Muscle of arm (tissue), 12 donors: ENCODE data around the gene TPST2. TPM values are rescaled to one million over a fixed set of nuclear protein-coding genes. Genes with fewer than 3 reads are reported as not detected.

Experiments
- DNase-seq: peaks from one replicate; pipeline ENCODE4 v3.0.0-alpha.2; 2013
- polyA plus RNA-seq, 12 donors: library from polyadenylated mRNA; unstranded; fragments of 120-200 nt; gene quantifications; one replicate each; pipeline ENCODE4 v1.2.1, GENCODE V29; 2013; ENCODE audit not compliant: insufficient read length in 12 of 12

TPST2 gene
- polyA plus RNA-seq, 12 donors, result 5.0 to 31.4 (median 7.0) TPM; not detected in 1

- no peak for DNase-seq
Measured at GRCh38 chr22:26559961-26560575, 29.9 kb downstream of the TPST2 start.

DNA sequence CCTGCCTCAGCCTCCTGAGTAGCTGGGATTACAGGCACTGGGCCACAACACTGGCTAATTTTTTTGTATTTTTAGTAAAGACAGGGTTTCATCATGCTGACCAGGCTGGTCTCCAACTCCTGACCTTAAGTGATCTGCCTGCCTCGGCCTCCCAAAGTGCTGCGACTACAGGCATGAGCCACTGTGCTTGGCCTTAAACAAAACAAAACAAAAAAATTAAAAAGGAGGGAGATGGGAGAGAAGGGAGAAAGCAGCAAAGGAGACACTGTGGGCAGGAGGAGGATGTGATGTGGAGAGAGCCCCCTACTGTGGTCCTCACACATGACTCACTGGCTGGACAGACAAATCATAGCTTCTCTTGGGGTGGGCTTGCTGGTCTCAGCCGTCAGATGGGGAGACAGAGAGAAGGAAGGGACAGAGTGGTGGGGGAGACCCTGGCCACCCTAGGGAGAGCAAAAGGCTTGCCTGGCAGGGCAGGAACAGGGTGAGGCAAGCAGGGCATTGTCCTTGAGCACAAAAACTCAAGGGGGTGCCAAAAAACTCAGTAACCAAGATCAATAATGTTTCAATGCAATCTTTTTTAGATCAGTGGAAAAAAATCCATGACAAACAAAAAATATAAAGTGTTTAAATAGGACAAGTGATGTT, 31.6 kb downstream of the TPST2 start:
- DNase-seq, result no peak

- no peak for DNase-seq
Measured at GRCh38 chr22:26556904-26557303, 33.0 kb downstream of the TPST2 start.

DNA sequence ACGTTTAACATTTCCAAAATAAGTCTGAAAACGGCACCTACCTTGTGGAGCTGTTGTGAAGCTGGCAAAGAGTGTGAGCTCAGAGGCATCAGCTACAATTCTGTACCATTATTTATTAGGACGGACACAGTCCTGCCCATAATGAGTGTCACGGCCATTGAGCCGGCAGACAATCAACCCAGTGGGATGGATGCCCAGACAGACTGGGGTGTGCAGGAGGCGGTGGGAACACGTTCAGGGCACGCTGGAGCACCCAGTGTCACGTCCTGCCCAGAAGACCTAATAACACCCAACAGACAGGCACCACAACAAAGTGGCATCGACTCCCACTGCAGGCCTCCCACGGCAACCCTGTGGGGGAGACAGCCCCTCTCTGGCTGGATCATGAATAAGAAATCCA, 34.5 kb downstream of the TPST2 start:
- no peak for DNase-seq

- no peak for DNase-seq
Measured at GRCh38 chr22:26554956-26555355, 35.0 kb downstream of the TPST2 start.

- no peak for DNase-seq
Measured at GRCh38 chr22:26553056-26553752, 36.7 kb downstream of the TPST2 start.

DNA sequence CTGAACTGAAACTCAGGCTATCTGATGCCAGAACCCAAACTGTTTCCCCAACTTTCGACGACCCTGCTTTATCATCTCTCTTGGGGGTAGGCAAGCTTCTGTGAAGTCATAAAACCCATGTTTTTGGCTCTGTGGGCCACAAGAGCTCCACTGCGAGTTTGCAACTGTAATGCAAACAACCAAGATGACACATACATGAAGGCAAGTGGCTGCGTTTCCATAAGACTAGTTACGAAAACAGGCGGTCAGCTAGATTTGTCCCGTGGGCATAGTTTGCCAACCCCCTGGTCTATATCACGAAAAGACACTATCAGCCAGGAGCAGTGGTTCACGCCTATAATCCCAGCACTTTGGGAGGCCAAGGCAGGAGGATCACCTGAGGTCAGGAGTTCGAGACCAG, 37.5 kb downstream of the TPST2 start:
- no peak for DNase-seq

DNA sequence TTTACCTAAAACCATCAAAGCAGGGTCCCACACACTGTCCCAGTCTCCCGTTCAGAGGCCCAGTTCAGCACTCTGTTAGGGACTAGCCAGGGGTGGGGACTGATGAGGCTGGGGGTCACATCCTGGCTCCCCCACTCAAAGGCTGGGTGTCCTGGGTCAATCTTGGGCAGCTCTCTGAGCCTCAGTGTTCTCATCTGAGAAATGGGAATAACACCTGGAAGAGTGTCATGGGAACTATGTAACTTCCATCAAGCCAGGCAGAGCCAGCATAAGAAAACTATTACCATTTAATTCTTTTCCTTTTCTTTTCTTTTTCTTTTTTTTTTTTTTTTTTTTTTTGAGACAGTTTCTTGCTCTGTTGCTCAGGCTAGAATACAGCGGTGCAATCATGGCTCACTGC, 38.4 kb downstream of the TPST2 start:
- DNase-seq, result no peak

DNA sequence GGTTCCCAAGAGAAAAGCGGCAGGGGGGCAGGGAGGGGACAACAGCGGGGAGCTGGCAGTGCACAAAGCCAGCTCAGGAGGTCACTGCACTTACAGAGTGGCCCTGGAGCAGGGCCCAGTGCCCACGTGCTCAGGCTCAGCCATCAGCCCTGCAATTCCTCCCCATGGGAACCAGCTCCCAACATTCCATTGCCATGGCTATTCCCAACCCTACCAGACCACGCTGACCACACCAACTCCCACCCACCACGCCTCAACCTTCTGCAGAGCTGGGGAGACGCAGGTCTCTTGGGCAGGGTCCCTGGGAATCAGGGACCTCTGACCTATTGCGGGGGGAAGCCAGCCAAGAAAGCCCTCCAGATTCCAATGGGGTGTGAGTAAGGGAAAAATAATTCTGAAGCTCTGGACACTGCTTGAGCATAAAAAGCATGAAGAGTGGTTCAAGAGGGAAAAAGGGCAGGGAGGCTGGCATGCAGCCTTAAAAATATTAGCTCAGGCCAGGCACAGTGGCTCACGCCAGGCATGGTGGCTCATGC, 39.4 kb downstream of the TPST2 start:
- no peak for DNase-seq

DNA sequence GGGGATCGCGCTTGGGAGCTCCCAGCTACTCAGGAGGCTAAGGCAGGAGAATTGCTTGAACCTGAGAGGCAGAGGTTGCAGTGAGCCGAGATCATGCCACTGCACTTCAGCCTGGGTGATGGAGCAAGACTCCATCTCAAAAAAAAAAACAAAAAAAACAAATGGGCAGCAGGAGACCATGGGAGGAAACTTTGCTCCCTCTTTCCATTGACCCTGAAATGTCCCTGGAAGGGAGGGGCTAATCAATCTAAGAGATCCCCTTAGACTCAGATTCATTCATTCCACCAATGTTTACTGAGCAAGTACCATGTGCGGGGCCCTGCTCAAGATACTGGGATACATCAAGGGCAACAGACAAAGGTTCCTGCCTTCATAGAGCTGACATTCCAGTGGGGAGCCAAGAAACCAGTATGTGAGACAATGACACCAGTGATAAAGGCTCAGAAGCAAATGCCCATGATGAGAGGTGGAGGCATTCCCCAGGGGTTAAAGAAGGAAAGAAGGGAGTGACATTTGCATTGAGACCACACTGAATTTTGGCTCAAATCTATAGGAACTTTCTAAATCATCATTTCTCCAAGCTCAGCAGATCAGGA, 39.9 kb downstream of the TPST2 start:
- DNase-seq, result no peak

DNA sequence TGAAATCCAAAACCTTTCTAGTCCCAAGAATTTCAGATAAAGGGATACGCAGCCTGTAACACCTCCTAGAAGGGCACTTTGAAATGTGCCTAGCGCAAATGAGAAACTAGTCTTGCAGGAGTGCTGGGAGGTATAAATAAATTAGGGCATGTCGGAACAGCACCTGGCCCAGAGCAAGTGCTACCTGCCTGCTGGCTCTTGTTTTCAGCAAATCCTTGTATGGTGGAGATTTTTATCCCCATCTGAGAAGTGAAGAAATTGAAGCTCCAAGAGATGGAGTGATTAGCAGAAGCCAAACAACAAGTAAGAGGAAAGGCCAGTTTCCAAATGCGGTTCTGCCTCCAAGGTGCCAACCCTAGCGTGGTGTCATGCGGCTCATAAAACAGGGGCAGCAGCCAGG, 40.9 kb downstream of the TPST2 start:
- no peak for DNase-seq

GRCh38 chr22:26548303-26548702, 41.6 kb downstream of the TPST2 start:
- no peak for DNase-seq

DNA sequence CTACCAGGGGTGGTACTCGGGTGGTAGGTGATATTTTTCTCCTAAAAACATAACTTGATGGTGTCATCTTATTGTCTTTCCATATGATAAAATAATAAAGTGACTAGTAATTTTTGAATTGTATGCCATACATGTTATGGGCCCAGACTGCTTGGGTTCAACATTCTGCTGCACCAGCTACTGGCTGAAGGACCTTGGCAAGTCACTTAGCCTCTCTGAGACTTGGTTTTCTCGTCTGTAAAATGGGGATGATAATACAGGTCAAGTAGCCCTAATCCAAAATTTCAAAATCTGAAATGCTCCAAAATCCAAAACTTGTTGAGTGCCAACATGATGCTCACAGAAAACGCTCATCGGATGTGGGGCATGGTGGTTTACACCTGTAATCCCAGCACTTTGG, 42.1 kb downstream of the TPST2 start:
- no peak for DNase-seq

- no peak for DNase-seq
Measured at GRCh38 chr22:26547426-26547825, 42.5 kb downstream of the TPST2 start.

DNA sequence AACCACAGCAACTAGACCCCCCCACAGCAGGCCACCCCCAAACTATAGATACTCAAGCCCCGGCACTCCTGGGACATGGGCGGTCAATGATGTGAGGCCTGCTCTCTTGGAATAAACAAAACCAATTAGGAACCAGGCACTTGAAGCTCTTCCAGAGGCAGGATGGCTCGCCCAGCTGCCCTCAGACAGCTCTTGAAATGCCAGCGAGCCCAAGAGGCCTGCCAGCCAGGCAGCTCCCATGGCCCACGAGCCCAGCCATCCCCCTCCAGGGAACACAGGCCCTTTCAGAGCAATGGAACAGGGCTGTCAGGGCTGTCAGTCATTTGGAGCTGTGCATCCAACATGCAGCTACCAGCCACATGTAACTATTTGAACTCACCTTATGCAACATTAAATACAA, 43.6 kb downstream of the TPST2 start:
- no peak for DNase-seq

DNA sequence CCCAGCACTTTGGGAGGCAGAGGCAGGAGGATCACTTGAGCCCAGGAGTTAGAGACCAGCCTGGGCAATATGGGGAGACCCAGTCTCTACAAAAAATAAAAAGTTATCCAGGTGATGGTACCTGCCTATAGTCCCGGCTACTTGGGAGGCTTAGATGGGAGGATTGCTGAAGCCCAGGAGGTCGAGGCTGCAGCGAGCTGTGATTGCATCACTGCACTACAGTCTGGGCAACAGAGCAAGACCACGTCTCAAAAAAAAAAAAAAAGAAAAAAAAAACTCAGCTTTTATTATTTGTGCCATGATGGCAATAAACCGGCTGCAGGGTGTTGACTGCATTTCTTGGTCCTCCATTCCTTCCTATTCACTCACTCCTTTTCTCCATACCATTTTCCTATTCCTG, 44.1 kb downstream of the TPST2 start:
- no peak for DNase-seq

- DNase-seq, result no peak
Measured at GRCh38 chr22:26545385-26545784, 44.5 kb downstream of the TPST2 start.

DNA sequence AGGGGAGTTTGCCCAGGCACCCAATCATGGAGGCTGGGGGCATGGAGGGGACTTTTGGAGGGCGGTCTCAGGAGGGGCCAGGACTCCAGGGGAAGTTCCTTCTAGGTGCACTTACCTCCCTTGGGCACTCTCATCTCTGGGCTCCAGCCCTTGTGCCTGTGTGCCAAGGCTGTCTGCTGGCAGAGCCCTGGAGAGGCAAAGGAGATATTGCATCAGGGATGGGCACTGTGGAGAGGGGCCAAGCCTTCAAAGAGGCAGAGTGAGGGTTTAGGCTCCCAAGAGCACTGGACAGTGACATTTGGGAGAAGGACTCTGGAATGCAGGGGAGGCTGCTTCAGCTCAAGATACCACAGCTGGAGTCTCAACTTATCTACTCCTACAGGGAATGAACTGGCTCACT, 45.4 kb downstream of the TPST2 start:
- no peak for DNase-seq

DNA sequence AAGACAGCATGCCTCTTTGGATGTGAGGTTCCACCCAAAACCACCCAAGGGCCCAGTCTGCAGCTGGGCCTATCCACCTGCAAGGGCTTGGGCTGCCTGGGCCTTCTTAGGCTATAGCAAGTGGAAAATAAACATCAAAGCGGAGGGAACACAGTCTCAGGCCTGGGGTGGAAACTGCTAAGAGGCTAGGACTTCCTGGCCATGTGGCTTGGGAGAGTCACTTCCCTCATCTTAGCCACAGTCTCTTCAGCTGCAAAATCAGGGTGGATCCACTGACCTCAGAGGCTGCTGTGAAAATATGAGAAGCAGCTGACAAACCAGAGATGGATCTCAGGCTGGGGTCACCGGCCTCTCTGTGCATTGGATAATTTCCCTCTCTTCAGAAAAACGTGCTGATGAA, 47.1 kb downstream of the TPST2 start:
- peak; percentile 15 for DNase-seq

DNA sequence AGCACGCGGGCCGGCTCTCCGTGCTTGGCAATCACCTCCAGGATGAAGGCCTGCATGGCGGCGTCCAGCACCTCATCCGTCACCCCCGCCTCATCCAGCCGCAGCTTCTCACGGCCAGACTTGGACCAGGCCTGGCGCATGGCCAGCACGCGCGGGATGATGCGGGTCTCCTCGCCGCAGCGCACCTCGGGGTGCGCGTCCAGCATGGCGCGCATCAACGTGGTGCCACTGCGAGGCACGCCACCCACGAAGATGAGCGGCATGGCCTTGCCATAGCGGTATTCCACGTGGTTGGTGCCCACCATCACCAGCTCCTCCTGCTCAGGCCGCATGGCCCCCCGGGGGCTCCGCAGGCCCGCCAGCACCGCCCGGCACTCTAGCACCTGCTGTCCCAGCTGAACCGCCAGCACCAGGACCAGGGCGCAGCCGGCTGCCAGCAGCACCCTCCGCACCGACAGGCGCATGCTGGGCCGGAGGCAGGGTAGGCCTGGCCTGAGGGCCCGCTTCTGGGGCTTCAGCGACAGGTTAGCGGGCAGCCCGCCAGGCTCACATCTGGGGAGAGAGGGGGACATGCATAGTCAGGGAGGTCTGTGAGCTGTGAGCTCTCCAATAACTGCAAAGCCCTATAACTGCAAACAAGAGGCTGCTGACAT, 48.6 kb downstream of the TPST2 start:
- no peak for DNase-seq

- no peak for DNase-seq
Measured at GRCh38 chr22:26540119-26540518, 49.8 kb downstream of the TPST2 start.

DNA sequence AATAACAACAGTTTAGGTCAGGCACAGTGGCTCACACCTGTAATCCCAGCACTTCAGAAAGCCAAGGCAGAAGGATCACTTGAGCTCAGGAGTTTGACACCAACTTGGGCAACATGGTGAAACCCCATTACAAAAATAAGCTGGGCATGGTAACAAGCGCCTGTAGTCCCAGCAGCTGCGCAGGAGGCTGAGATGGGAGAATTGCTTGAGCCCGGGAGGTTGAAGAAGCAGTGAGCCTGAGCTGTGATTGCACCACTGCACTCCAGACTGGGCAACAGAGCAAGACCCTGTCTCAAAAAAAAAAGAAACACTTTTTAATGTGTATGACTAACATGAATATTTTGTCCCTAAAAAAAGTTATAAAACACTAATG, 53.2 kb downstream of the TPST2 start:
- DNase-seq, result no peak
